Measurements from ENCODE around the gene AP4M1.

DNA sequence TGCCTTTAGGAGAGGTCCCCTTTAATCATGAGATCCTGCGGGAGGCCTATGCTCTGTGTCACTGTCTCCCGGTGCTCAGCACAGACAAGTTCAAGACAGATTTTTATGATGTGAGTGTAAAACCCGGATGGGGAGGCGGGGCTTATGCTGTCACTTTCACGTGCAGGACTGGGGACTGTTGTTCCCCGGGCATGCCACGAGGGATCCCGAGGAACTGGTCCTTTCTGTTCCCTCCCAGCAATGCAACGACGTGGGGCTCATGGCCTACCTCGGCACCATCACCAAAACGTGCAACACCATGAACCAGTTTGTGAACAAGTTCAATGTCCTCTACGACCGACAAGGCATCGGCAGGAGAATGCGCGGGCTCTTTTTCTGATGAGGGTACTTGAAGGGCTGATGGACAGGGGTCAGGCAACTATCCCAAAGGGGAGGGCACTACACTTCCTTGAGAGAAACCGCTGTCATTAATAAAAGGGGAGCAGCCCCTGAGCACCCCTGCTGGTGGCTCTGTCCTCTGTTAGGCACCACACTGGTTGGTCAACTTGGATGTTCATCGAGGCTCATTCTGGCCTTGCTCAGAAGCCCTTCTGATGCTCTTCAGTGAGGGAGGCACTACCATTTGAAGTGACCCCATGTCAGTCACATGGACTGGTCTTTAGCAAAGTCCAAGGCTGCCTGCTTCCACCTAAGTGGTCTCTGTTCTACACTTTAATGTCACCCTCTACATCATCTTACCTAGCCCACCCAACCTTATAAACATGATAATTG is 9.8 kb upstream of the AP4M1 start:
- no peak for TF ChIP-seq ZFX (IDR thresholded peaks at IDR 0.05; ENCODE audit: borderline replicate concordance)
- TF ChIP-seq, protein P1, sequence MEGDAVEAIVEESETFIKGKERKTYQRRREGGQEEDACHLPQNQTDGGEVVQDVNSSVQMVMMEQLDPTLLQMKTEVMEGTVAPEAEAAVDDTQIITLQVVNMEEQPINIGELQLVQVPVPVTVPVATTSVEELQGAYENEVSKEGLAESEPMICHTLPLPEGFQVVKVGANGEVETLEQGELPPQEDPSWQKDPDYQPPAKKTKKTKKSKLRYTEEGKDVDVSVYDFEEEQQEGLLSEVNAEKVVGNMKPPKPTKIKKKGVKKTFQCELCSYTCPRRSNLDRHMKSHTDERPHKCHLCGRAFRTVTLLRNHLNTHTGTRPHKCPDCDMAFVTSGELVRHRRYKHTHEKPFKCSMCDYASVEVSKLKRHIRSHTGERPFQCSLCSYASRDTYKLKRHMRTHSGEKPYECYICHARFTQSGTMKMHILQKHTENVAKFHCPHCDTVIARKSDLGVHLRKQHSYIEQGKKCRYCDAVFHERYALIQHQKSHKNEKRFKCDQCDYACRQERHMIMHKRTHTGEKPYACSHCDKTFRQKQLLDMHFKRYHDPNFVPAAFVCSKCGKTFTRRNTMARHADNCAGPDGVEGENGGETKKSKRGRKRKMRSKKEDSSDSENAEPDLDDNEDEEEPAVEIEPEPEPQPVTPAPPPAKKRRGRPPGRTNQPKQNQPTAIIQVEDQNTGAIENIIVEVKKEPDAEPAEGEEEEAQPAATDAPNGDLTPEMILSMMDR (IDR thresholded peaks at IDR 0.05) = no peak; the same call in 1 of the 2 replicates
